HEK293 (cell line): Measurements from ENCODE around the gene PRCP.

Source experiments
- IKZF3 ChIP-seq: fragments of 450-650 bp; IDR thresholded peaks from 2 replicates; pipeline ENCODE4 v1.5.0; 2018; ENCODE audit warnings: missing biosample characterization, mild to moderate bottlenecking, missing genetic modification characterization, moderate library complexity
- SALL2 ChIP-seq: fragments of 450-650 bp; formaldehyde crosslinking; IDR thresholded peaks from 2 replicates; pipeline ENCODE4 v1.5.0; 2017; ENCODE audit warnings: missing biosample characterization, mild to moderate bottlenecking, missing genetic modification characterization, borderline replicate concordance
- TCF7L2 ChIP-seq: IDR thresholded peaks from 2 replicates; pipeline ENCODE4 v1.6.1; 2011; ENCODE audit warnings: low read depth, mild to moderate bottlenecking, inconsistent platforms, low read length, moderate library complexity, borderline replicate concordance
- ZBTB8A ChIP-seq: fragments of 450-650 bp; formaldehyde crosslinking; IDR thresholded peaks from 2 replicates; pipeline ENCODE4 v1.5.1; 2016; ENCODE audit warnings: missing biosample characterization, missing genetic modification characterization
- ZNF549 ChIP-seq: fragments of 450-650 bp; IDR thresholded peaks from 2 replicates; pipeline ENCODE4 v1.5.1; 2018; ENCODE audit warnings: missing biosample characterization, missing genetic modification characterization, mild to moderate bottlenecking, inconsistent platforms, moderate library complexity
- ZNF654 ChIP-seq: fragments of 450-650 bp; formaldehyde crosslinking; IDR thresholded peaks from 2 replicates; pipeline ENCODE4 v1.5.1; 2016; ENCODE audit warnings: low read depth, missing biosample characterization, missing genetic modification characterization
- TF ChIP-seq, protein P1 (sequence below): fragments of 450-650 bp; formaldehyde crosslinking; IDR thresholded peaks from 2 replicates; pipeline ENCODE4 v1.5.1; 2016; ENCODE audit warnings: missing biosample characterization, missing genetic modification characterization

DNA sequence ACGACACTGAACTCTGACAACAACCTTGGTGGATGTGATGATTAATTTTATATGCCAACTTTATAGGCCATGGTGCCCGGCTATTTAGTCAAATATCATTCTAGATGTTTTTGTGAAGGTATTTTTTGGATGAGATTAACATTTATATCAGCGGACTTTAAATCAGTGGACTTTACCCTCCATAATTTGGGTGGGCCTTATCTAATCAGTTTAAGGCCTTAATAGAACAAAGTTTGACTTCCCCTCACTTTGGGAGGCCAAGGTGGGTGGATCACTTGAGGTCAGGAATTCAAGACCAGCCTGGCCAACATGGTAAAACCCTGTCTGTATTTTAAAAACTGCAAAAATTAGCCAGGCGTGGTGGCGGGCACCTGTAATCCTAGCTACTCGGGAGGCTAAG lies 4.0 kb downstream of the PRCP start:
- TF ChIP-seq ZBTB8A (tag by site-specific recombination): no peak
- no peak for TF ChIP-seq TCF7L2
- TF ChIP-seq SALL2 (tag by site-specific recombination): no peak
- TF ChIP-seq, protein P1, sequence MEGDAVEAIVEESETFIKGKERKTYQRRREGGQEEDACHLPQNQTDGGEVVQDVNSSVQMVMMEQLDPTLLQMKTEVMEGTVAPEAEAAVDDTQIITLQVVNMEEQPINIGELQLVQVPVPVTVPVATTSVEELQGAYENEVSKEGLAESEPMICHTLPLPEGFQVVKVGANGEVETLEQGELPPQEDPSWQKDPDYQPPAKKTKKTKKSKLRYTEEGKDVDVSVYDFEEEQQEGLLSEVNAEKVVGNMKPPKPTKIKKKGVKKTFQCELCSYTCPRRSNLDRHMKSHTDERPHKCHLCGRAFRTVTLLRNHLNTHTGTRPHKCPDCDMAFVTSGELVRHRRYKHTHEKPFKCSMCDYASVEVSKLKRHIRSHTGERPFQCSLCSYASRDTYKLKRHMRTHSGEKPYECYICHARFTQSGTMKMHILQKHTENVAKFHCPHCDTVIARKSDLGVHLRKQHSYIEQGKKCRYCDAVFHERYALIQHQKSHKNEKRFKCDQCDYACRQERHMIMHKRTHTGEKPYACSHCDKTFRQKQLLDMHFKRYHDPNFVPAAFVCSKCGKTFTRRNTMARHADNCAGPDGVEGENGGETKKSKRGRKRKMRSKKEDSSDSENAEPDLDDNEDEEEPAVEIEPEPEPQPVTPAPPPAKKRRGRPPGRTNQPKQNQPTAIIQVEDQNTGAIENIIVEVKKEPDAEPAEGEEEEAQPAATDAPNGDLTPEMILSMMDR (tag by site-specific recombination): no peak
- TF ChIP-seq IKZF3: no peak
- TF ChIP-seq ZNF654: no peak
- no peak for TF ChIP-seq ZNF549 (tag by site-specific recombination)
